Vagina (tissue), 2 donors: Measurements from ENCODE around the gene TBC1D22A. TPM values are rescaled to one million over a fixed set of nuclear protein-coding genes. Genes with fewer than 3 reads are reported as not detected.

Experiments used
- DNase-seq, 2 donors: peaks; one replicate each; pipeline ENCODE4 v3.0.0-alpha.2; 2017; ENCODE audit errors: extremely low spot score in 2 of 2
- H3K27ac ChIP-seq: fragments of 200-600 bp; sonication (generic); one replicate; pipeline ENCODE4 v1.5.1; 2019
- H3K27me3 ChIP-seq: fragments of 200-600 bp; sonication (generic); one replicate; pipeline ENCODE4 v1.5.1; 2019
- H3K36me3 ChIP-seq, 2 donors: fragments of 200-600 bp; sonication (generic); one replicate each; pipeline ENCODE4 v1.5.1; 2017 to 2019
- H3K4me1 ChIP-seq: fragments of 200-600 bp; sonication (generic); one replicate; pipeline ENCODE4 v1.5.1; 2019
- H3K4me3 ChIP-seq, 2 donors: fragments of 200-600 bp; sonication (generic); 1 replicate in 1 of 2; 2 replicates in 1 of 2; pipeline ENCODE4 v1.5.1; 2016 to 2019
- H3K9me3 ChIP-seq: fragments of 200-600 bp; sonication (generic); one replicate; pipeline ENCODE4 v1.5.1; 2019
- CTCF ChIP-seq, 3 experiments: fragments of 450-650 bp in 2 of 3; fragments of 200-600 bp in 1 of 3; sonication (generic) in 1 of 3; IDR thresholded peaks; one replicate each; pipeline ENCODE4 v1.5.1; 2017 to 2019; ENCODE audit warnings: antibody characterized with exemption in 3 of 3, mild to moderate bottlenecking in 2 of 3, moderate library complexity in 2 of 3
- POLR2A ChIP-seq, 2 donors: fragments of 450-650 bp; IDR thresholded peaks; one replicate each; pipeline ENCODE4 v1.6.1; 2017; ENCODE audit warnings: antibody characterized with exemption in 2 of 2, mild to moderate bottlenecking in 2 of 2, moderate library complexity in 2 of 2
- POLR2AphosphoS5 ChIP-seq, 2 donors: sonication (generic); formaldehyde crosslinking; IDR thresholded peaks; one replicate each; pipeline ENCODE4 v1.9.0; 2017; ENCODE audit warnings: antibody characterized with exemption in 2 of 2, mild to moderate bottlenecking in 2 of 2, low read depth in 1 of 2; ENCODE audit not compliant: insufficient read depth in 1 of 2
- intact Hi-C: fragments of 100-400 bp; cut with DNase I; formaldehyde crosslinking; loops from one replicate; pipeline ENCODE4 v1.15.1; 2023
- total RNA-seq: library from RNA; depleted of rRNA; stranded (reverse); fragments of >200 nt; gene quantifications from one replicate; pipeline ENCODE4 v1.2.3, GENCODE V29; 2016

TBC1D22A gene
- total RNA-seq, 1 donor from 2014 or later = 38.3 TPM

GRCh38 chr22:46966846-46967245 lies 204.4 kb downstream of the TBC1D22A start:
- no peaks in the 10 kb centered on the region for H3K27me3 ChIP-seq
- H3K4me1 ChIP-seq = peaks cover 4% of the 10 kb centered on the region
- TF ChIP-seq CTCF (IDR thresholded peaks at IDR 0.05) (no peak), POLR2A (IDR thresholded peaks at IDR 0.05) (no peak), POLR2AphosphoS5 (IDR thresholded peaks at IDR 0.05; ENCODE audit: insufficient read depth in 1 of 2, low read depth in 1 of 2) (no peak)
- no peak for DNase-seq
- intact Hi-C loops = no loop called here
- H3K27ac ChIP-seq = no peak overlapping the region
- H3K9me3 ChIP-seq = no peaks in the 10 kb centered on the region
- no peak overlapping the region for H3K4me3 ChIP-seq
- H3K36me3 ChIP-seq = no peaks in the 10 kb centered on the region

- peaks cover 9% of the 10 kb centered on the region for H3K4me1 ChIP-seq
- DNase-seq = no peak
- no peaks in the 10 kb centered on the region for H3K9me3 ChIP-seq
- no peaks in the 10 kb centered on the region for H3K27me3 ChIP-seq
- no peak overlapping the region for H3K27ac ChIP-seq
- no peak overlapping the region for H3K4me3 ChIP-seq
- TF ChIP-seq CTCF (IDR thresholded peaks at IDR 0.05) = no peak
- no peak for TF ChIP-seq POLR2AphosphoS5 (IDR thresholded peaks at IDR 0.05; ENCODE audit: insufficient read depth in 1 of 2, low read depth in 1 of 2)
- TF ChIP-seq POLR2A (IDR thresholded peaks at IDR 0.05) = no peak
- intact Hi-C loops = no loop called here
- no peaks in the 10 kb centered on the region for H3K36me3 ChIP-seq
These were observed 205.3 kb downstream of the TBC1D22A start for GRCh38 chr22:46967445-46968358.

GRCh38 chr22:46968359-46968740 lies 205.9 kb downstream of the TBC1D22A start:
- no peak overlapping the region for H3K4me3 ChIP-seq
- DNase-seq = no peak

GRCh38 chr22:46968848-46969247 lies 206.4 kb downstream of the TBC1D22A start:
- Histone ChIP-seq H3K4me1 (peaks cover 9% of the 10 kb centered on the region), H3K36me3 (no peaks in the 10 kb centered on the region), H3K9me3 (no peaks in the 10 kb centered on the region), H3K4me3 (no peak overlapping the region), H3K27ac (no peak overlapping the region), H3K27me3 (no peaks in the 10 kb centered on the region)
- DNase-seq = no peak
- intact Hi-C loops = no loop called here
- TF ChIP-seq CTCF (IDR thresholded peaks at IDR 0.05) = no peak
- TF ChIP-seq POLR2A (IDR thresholded peaks at IDR 0.05) = no peak
- TF ChIP-seq POLR2AphosphoS5 (IDR thresholded peaks at IDR 0.05; ENCODE audit: insufficient read depth in 1 of 2, low read depth in 1 of 2) = no peak

More at GRCh38 chr22:46968359-46968740, 205.9 kb downstream of the TBC1D22A start:
- Histone ChIP-seq H3K27me3 (no peaks in the 10 kb centered on the region), H3K9me3 (no peaks in the 10 kb centered on the region), H3K27ac (no peak overlapping the region), H3K36me3 (no peaks in the 10 kb centered on the region), H3K4me1 (peaks cover 9% of the 10 kb centered on the region)
- TF ChIP-seq POLR2A (IDR thresholded peaks at IDR 0.05) (no peak), POLR2AphosphoS5 (IDR thresholded peaks at IDR 0.05; ENCODE audit: insufficient read depth in 1 of 2, low read depth in 1 of 2) (no peak), CTCF (IDR thresholded peaks at IDR 0.05) (no peak)
- intact Hi-C loops = no loop called here

- no peak for DNase-seq
- no peaks in the 10 kb centered on the region for H3K9me3 ChIP-seq
- no peaks in the 10 kb centered on the region for H3K27me3 ChIP-seq
- no peak overlapping the region for H3K27ac ChIP-seq
- peaks cover 9% of the 10 kb centered on the region for H3K4me1 ChIP-seq
- no peak overlapping the region for H3K4me3 ChIP-seq
- no peak for TF ChIP-seq CTCF (IDR thresholded peaks at IDR 0.05)
- no peak for TF ChIP-seq POLR2A (IDR thresholded peaks at IDR 0.05)
- no peaks in the 10 kb centered on the region for H3K36me3 ChIP-seq
- intact Hi-C loops = no loop called here
These were observed 207.0 kb downstream of the TBC1D22A start for GRCh38 chr22:46969491-46969890.
